Measurements from ENCODE around the gene HTR3B.

Gene HTR3B

GRCh38 chr11:113992459-113993110 is 88.0 kb downstream of the HTR3B start:
- no peak for DNase-seq

- peak; percentile 31 for DNase-seq
These were observed 89.7 kb downstream of the HTR3B start for GRCh38 chr11:113994077-113994954.
